Head of caudate nucleus (tissue), 42 donors: ENCODE measurements around the gene KCTD12.

Source experiments
- DNase-seq, 42 donors: peaks; one replicate each; pipeline versions ENCODE4 v3.0.0 to v3.0.0-alpha.2; 2020 to 2021; ENCODE audit warnings: mixed read lengths in 7 of 42
- intact Hi-C: fragments of 100-400 bp; cut with DNase I; formaldehyde crosslinking; loops from one replicate; pipeline ENCODE4 v1.15.0; 2022

KCTD12 gene

GRCh38 chr13:76865996-76866503 lies 20.2 kb downstream of the KCTD12 start:
- intact Hi-C loops, result no loop called here
- no peak for DNase-seq

- DNase-seq, result no peak
- intact Hi-C loops, result no loop called here
These were observed 21.1 kb downstream of the KCTD12 start for GRCh38 chr13:76865109-76865508.

GRCh38 chr13:76864259-76864658 lies 21.9 kb downstream of the KCTD12 start:
- DNase-seq, result no peak
- intact Hi-C loops, result no loop called here

DNA sequence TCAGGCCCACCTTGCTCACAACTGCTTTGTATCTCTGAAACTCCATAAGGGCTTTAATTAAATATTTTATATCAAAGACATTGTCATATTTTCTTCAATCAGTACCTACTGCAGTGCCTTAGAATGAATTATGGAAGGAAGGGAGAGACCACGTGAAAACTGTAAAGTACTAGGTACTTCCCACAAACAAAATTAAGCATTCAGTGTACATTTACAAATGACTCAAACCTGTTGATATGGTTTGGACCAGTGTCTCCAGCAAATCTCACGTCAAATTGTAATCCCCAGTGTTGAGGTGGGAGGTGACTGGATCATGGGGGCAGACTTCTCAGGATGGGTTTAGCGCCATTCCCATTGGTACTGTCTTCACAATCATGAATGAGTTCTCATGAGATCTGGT lies 23.2 kb downstream of the KCTD12 start:
- DNase-seq, result no peak
- intact Hi-C loops, result no loop called here

GRCh38 chr13:76861859-76862258 lies 24.3 kb downstream of the KCTD12 start:
- no peak for DNase-seq
- intact Hi-C loops, result no loop called here

DNA sequence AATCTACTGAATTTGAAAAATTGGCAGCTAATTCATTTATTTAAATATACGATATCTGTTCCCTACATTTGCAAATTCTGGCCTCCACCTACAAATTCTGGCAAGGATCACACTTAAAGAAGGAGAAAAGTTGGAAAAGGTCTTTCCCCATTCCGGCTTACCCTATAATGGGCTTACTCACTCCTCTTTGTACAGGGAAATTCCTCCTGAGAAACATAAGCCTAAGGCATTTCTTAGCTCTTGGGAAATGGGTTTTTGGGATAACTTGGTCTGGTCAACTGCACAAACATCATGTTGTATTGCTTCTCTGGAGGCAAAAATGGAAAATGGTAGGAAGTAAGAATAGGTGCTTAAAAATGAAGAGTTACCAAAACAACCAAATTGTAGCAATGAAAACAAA lies 25.5 kb downstream of the KCTD12 start:
- intact Hi-C loops, result no loop called here
- no peak for DNase-seq

GRCh38 chr13:76854894-76855293 lies 31.3 kb downstream of the KCTD12 start:
- DNase-seq, result no peak
- intact Hi-C loops, result no loop called here

- DNase-seq, result no peak
- intact Hi-C loops, result no loop called here
These were observed 32.1 kb downstream of the KCTD12 start for GRCh38 chr13:76853921-76854608.

GRCh38 chr13:76853481-76853880 lies 32.7 kb downstream of the KCTD12 start:
- DNase-seq, result no peak
- intact Hi-C loops, result no loop called here

- intact Hi-C loops, result no loop called here
- DNase-seq, result no peak
These were observed 33.2 kb downstream of the KCTD12 start for GRCh38 chr13:76852986-76853385.

DNA sequence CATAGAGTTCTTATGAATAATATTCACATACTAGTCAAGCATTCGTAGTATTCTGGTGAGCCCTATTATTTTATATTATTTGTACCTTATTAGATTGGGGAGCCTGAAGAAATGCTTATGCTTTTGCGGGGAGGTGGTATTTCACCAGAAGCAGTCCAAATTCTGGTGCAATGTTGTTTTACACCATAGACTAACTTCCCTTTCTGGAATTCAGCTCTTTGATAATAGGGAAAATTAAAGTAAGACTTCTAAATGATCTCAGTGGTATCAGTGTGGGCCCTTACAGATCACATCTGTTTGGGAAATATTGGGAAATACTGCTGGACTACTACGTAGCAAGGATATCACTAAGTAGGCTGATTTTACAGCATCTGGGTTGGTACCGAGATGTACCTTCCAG lies 34.2 kb downstream of the KCTD12 start:
- intact Hi-C loops, result no loop called here

DNA sequence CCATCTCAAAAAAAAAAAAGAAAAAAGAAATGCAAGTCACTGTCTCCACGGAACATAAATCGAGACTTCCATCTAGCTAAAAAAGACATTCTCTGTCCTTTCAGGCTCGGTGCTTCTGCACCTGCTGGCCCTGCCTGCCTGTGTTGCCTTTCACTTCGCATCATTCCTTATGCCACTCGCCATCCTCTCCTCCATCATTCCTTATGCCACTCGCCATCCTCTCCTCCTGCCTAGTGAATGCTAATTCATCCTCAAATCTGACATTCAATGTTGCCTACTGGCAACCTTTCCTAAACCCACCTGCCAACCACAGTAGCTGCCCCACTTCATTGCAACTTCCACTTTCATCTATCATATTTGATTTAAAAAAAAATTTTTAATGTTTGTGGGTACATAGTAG lies 36.7 kb downstream of the KCTD12 start:
- no peak for DNase-seq
- intact Hi-C loops, result no loop called here

More for the DNA sequence above, 34.2 kb downstream of the KCTD12 start:
- no peak for DNase-seq

DNA sequence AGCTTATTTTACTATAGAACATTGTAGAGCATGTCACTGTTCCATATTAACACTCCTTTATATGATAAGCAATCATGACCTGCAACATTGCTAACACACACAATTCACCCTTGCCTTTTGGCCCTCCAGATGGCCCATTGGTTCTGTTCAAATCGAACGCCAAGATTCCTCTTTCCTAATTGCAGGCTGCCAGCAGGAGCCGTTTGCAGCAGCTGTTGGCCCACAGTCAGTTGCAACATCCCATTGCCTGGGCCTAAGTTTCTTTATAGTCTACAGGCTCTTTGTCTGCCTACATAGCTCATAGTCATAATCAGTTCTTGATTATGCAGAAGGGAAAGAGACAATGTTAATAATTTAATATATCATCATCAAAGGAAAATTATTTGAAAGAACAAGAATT lies 37.6 kb downstream of the KCTD12 start:
- intact Hi-C loops, result no loop called here
- peak in 2 of 42 donors; percentile 28 to 42 for DNase-seq

DNA sequence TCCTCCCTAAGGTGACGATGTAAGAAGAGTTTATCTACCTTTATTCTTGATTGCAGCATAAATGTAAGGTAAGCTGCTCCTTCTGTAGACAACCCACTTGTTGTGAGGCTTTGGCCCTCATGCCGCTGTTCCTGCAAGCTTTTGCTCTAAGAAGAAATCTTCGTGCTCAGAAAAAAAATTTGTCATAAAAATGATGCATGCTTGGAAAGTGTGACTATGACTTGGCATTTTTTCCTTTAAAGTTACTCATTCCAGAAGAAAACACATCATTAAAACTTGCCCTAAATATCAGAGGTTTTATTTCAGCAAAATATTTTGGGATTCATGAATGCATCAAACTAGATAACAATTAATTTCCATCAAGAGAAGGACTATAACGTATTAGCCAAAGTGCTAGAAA lies 39.8 kb downstream of the KCTD12 start:
- no peak for DNase-seq
- intact Hi-C loops, result no loop called here

- intact Hi-C loops, result no loop called here
- no peak for DNase-seq
These were observed 40.3 kb downstream of the KCTD12 start for GRCh38 chr13:76845865-76846264.

- intact Hi-C loops, result no loop called here
- no peak for DNase-seq
These were observed 40.8 kb downstream of the KCTD12 start for GRCh38 chr13:76845367-76845766.

- no peak for DNase-seq
- intact Hi-C loops, result no loop called here
These were observed 48.4 kb downstream of the KCTD12 start for GRCh38 chr13:76837801-76838200.

GRCh38 chr13:76836311-76836710 lies 49.9 kb downstream of the KCTD12 start:
- DNase-seq, result no peak
- intact Hi-C loops, result no loop called here

DNA sequence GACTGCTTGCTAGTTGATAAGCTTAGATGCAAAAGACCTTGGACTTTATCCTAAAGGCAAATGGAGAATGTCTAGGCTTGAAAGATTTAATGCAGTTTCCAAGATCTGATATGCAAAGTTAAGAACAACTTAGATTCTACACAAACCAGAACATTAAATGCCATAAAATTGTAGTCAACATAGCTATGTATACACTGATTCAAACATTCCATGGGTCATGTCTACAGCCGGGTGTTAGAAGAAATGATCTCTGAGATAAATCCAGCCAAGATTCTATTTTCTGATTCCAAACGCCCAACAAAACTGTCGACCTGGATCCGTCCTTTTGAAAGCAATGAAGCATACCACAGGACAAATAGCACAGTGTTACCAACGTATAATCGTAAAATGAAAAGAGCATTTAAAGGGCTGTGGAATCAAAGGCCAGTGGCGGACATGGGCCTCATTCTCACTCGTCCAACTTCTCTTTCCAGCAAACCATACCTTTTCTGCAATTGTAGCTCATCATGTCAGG lies 52.7 kb downstream of the KCTD12 start:
- intact Hi-C loops, result no loop called here

GRCh38 chr13:76832258-76832988 lies 53.8 kb downstream of the KCTD12 start:
- DNase-seq, result no peak
- intact Hi-C loops, result no loop called here

More for the DNA sequence above, 52.7 kb downstream of the KCTD12 start:
- no peak for DNase-seq

DNA sequence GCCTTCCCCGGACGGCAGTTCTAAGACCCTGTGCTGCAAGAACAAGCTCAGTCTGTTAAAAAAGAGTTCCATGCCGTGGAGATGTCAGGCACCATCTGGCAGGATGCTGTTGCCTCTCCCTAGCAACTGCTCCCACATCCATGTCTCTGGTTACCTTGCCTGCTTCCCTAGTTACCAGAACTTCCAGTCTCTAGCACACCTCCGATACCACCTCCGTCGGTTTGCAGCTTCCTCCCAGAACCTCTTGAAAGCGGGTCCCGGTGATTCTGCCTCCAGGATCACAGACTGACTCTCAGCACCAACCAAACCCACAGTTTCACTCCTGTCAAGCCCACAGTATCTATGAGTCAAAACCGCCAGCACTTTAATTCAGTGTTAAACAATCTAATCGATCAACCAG lies 55.4 kb downstream of the KCTD12 start:
- DNase-seq, result peak in 40 of 42 donors; percentile 26 to 93 (median 70)
- intact Hi-C loops, result no loop called here
